SK-N-MC (cell line): Measurements from ENCODE around the gene TMEM127.
"Not testable (repeated sequence)": the region's sequence is repeated elsewhere in the genome, so short reads cannot be mapped to it uniquely, and the experiment has no call there.

ENCODE experiments used
- DNase-seq: peaks from one replicate; pipeline ENCODE4 v3.0.0-alpha.2; 2011; ENCODE audit warnings: low read depth, low spot score
- H3K27ac ChIP-seq: fragments of 200-600 bp; sonication (generic); 2 replicates; pipeline ENCODE4 v1.5.1; 2016; ENCODE audit warnings: mixed run types
- H3K36me3 ChIP-seq: fragments of 200-600 bp; sonication (generic); 2 replicates; pipeline ENCODE4 v1.6.1; 2017; ENCODE audit warnings: antibody characterized with exemption, low read length, mixed read lengths; ENCODE audit not compliant: insufficient read depth
- H3K4me3 ChIP-seq: fragments of 200-600 bp; sonication (generic); 2 replicates; pipeline ENCODE4 v1.5.1; 2016
- H3K9ac ChIP-seq: fragments of 200-600 bp; sonication (generic); 2 replicates; pipeline ENCODE4 v1.8.0; 2017; ENCODE audit warnings: mixed run types, mixed read lengths; ENCODE audit not compliant: insufficient read length
- H3K9me3 ChIP-seq: fragments of 200-600 bp; sonication (generic); 2 replicates; pipeline ENCODE4 v1.6.1; 2017; ENCODE audit warnings: low read depth, mild to moderate bottlenecking, antibody characterized with exemption, low read length, moderate library complexity, mixed read lengths
- EZH2 ChIP-seq: fragments of 200-600 bp; sonication (generic); IDR thresholded peaks from one replicate; pipeline ENCODE4 v1.6.1; 2017; ENCODE audit warnings: antibody characterized with exemption
- FOXP2 ChIP-seq: optimal IDR thresholded peaks from 2 replicates; pipeline ENCODE3; 2011; ENCODE audit warnings: mild to moderate bottlenecking, moderate library complexity; ENCODE audit not compliant: insufficient read depth; ENCODE audit errors: extremely low read length, control extremely low read depth
- POLR2AphosphoS5 ChIP-seq: IDR thresholded peaks from 2 replicates; pipeline ENCODE4 v1.6.1; 2012; ENCODE audit warnings: mild to moderate bottlenecking, low read depth, low read length, borderline replicate concordance

Gene TMEM127

DNA sequence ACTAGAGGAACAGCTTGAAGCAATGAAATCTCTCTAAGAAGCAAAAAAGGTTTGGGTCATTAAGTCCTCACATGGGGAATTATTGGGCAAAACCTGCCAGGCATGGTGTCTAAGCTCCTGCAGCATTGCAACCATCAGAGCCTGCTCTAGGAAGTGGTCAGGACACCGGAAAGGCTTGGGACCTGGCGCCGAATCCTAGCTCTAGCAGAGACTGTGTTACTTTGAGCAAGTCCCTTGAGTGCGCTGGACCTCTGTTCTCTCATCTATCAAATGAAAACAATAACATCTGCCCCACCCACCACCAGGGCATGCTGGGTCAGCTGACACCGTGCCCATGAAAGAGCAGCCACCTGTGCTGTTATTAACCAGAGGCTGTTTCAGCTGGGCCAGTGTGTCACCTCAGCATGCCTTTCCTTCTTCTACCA, 6.3 kb downstream of the TMEM127 start:
- no peak overlapping the region for H3K4me3 ChIP-seq
- no peak overlapping the region for H3K9ac ChIP-seq
- H3K9me3 ChIP-seq: no peaks in the 10 kb centered on the region
- TF ChIP-seq FOXP2 (no peak), EZH2 (no peak), POLR2AphosphoS5 (no peak)
- no peak overlapping the region for H3K27ac ChIP-seq
- DNase-seq: no peak
- peaks cover 8% of the 10 kb centered on the region; the same call in 1 of the 2 replicates for H3K36me3 ChIP-seq

DNA sequence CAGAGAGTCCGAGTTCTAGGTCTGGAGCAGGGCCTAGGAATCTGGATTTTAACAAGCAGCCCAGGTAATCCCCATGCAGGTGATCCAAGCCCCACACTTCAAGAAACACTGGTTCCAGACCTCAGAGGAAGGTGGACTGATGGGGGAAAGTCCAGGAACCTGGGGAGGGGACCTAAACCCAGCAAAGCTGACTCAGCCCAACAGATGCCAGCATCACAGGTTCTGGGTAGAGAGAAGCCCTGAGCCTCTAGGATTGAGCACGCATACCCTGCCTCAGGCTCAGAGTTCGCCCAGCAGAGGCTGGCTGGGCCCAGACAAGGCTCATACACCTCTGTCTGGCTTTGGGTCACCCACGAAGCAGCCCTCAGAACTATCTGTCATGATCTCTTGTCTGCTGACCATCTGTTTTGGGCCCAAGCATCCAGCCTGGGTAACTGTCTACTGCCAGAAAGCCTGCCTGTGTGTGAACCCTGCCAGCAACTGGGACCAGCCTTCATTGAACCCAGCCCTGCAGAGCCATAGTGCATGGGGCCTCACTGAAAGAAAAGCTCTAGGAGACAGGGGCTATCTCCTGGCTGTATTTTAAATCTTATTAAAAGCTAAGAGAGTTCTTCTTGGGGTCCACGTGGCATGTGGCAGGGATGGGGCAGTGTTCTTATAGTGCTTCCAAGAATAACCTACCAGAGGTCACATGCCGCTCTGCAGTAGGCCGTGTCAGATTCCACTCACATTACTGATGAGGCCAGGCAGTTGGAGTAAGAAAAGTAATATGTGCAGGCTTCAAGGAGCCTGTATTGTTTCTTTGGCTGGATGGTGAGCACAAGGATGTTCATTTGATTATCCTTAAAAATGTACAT, 7.4 kb downstream of the TMEM127 start:
- H3K36me3 ChIP-seq: peaks cover 10% of the 10 kb centered on the region; the same call in 1 of the 2 replicates
- DNase-seq: no peak
- H3K27ac ChIP-seq: no peak overlapping the region
- no peak for TF ChIP-seq EZH2
- H3K9ac ChIP-seq: no peak overlapping the region
- no peaks in the 10 kb centered on the region for H3K9me3 ChIP-seq
- no peak overlapping the region for H3K4me3 ChIP-seq

DNA sequence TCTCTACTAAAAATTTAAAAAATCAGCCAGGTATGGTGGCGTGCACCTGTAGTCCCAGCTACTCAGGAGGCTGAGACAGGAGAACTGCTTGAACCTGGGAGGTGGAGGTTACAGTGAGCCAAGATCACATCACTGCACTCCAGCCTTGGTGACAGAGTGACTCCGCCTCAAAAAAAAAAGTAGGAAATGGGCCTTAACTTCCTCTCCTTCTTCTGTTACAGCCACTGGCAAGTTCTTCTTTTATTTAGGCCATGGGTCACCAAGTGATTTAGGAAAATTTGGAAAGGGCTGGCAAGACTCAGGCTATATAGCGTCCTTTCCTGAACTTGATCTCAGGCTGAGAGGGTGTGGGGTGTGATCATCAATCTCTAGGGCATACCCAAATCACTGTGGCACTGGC, 8.1 kb downstream of the TMEM127 start:
- not testable (repeated sequence) for H3K9ac ChIP-seq, DNase-seq, H3K27ac ChIP-seq, H3K9me3 ChIP-seq, H3K4me3 ChIP-seq
- peaks cover 15% of the 10 kb centered on the region; the same call in 1 of the 2 replicates for H3K36me3 ChIP-seq

- no peak for DNase-seq
- Histone ChIP-seq H3K4me3 (no peak overlapping the region), H3K36me3 (peaks cover 15% of the 10 kb centered on the region; the same call in 1 of the 2 replicates), H3K27ac (no peak overlapping the region), H3K9ac (no peak overlapping the region), H3K9me3 (no peaks in the 10 kb centered on the region)
- TF ChIP-seq POLR2AphosphoS5: no peak
- no peak for TF ChIP-seq FOXP2
Measured at GRCh38 chr2:96256611-96257113, 9.1 kb downstream of the TMEM127 start.

DNA sequence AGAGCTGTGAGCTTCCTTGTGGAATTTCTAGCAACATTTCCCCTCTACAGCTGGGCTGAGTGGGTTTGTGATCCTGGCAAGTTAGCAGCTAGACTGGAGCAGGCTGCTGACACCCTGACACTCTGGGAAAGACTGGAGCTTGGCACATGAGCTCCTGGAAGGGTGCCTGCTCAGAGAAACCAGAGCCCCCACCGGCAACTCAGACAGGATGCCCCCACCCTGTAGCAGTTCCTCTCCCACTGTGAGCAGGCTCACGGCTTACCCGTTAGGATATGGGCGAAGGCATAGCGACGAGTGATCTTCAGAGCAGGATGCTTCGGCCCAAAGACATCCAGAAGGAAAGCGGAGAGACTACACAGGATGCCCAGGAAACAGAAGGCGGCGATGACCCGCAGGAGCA, 11.2 kb downstream of the TMEM127 start:
- Histone ChIP-seq H3K9me3 (no peaks in the 10 kb centered on the region), H3K9ac (no peak overlapping the region), H3K36me3 (peaks cover 15% of the 10 kb centered on the region; the same call in 1 of the 2 replicates), H3K27ac (no peak overlapping the region), H3K4me3 (no peak overlapping the region)
- DNase-seq: no peak
- TF ChIP-seq POLR2AphosphoS5 (no peak), FOXP2 (no peak), EZH2 (no peak)

DNA sequence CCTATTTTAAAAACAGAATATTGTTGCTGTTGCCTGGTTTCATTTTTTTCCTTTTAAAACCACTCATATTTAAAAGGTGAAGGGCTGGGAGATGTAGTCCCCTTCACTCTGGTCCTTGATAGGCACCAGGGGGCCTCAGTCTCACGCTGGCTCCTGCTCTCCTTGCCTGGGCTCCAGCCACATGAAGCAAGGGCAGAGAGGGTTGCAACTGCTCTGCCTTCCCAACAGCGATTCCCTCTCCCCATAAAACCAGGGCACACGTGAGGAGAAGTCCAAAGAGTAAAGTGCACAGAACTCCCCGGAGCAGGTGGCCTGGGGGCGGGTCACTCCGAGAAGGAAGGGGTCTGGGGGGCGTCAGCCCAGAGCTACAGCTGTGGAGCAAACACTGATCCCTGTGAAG, 12.8 kb downstream of the TMEM127 start:
- Histone ChIP-seq H3K9me3 (no peaks in the 10 kb centered on the region), H3K4me3 (no peak overlapping the region), H3K9ac (no peak overlapping the region), H3K36me3 (peaks cover 15% of the 10 kb centered on the region; the same call in 1 of the 2 replicates), H3K27ac (no peak overlapping the region)
- DNase-seq: no peak
- TF ChIP-seq EZH2 (no peak), FOXP2 (no peak), POLR2AphosphoS5 (no peak)

- no peak for DNase-seq
- no peak for TF ChIP-seq FOXP2
- no peak for TF ChIP-seq POLR2AphosphoS5
- TF ChIP-seq EZH2: no peak
- Histone ChIP-seq H3K9ac (no peak overlapping the region), H3K4me3 (no peak overlapping the region), H3K9me3 (no peaks in the 10 kb centered on the region), H3K27ac (no peak overlapping the region), H3K36me3 (peaks cover 15% of the 10 kb centered on the region; the same call in 1 of the 2 replicates)
Measured at GRCh38 chr2:96252526-96252925, 13.3 kb downstream of the TMEM127 start.

DNA sequence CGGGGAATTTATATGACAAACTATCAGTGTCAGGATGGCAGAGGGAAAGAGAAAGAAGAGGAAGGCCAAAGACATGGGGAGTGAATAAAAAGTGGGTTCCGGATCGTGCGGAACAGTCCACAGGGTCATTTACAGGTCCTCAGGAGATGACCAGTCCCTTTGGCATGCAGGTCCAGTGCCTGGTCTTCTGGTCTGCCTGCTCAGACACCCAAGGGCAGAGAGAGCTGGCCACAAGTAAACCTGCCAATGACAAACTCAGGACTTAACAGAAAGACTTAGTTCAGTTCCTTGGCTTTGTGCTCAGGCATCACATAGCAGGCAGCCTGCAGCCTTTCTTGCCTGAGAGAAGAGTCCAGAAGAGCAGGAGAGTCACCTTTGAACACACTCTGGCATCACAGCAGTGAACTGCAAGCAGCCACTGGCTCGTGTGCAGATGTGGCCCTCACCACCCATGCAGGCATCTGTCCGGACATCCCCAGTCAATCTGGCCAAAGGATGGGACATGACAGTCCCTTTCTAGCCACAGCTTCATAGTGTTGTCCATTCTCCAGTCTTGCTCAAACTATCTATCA, 14.0 kb downstream of the TMEM127 start:
- no peak overlapping the region for H3K9ac ChIP-seq
- peaks cover 15% of the 10 kb centered on the region; the same call in 1 of the 2 replicates for H3K36me3 ChIP-seq
- no peak overlapping the region for H3K4me3 ChIP-seq
- no peak overlapping the region for H3K27ac ChIP-seq
- TF ChIP-seq POLR2AphosphoS5 (no peak), FOXP2 (no peak), EZH2 (no peak)
- no peaks in the 10 kb centered on the region for H3K9me3 ChIP-seq
- DNase-seq: no peak
